GM20431 (cell line): ENCODE results near the gene PCDHB6.
"Not testable (repeated sequence)": the region's sequence is repeated elsewhere in the genome, so short reads cannot be mapped to it uniquely, and the experiment has no call there.

Experiments used
- in situ Hi-C: fragments of 300-500 bp; cut with MseI, MboI; formaldehyde crosslinking; loops from one replicate; pipeline ENCODE4 v1.15.0; 2020; ENCODE audit warnings: low sequenced_read_pairs; ENCODE audit not compliant: unreplicated experiment

The PCDHB6 gene

GRCh38 chr5:141149812-141150211 lies at the start of gene PCDHB6:
TSS of gene PCDHB6 (plus strand) at chr5:141150057. CDS start at chr5:141150258, 201 bp downstream.
- in situ Hi-C loops: no loop called here

DNA sequence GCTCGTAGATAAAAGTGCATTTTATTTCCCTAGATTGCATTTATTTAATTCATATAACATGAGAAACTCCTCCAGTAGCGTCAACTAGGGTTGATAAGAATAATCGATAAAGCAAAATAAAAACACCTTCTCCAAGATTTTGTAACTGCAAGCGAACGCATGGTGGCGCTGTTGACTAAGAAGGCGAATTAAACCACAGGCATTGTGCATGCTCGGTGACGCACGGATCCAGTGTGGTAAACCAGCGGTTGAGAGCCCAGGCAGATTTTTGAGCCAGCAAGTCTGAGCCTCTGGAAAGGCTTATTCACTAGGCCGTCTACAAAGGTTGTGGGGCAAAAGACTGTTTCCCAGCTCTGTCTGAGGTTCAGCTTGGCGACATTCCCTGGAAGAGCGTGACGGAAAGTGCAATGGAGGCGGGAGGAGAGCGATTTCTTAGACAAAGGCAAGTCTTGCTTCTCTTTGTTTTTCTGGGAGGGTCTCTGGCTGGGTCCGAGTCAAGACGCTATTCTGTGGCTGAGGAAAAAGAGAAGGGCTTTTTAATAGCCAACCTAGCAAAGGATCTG lies 49.5 kb upstream of the PCDHB6 start, which contains the start of gene PCDHB3:
Gene PCDHB3, plus strand, starts transcription at position 231 of the 563 bp plus-strand sequence. Its CDS starts 177 bp downstream, at position 408.
- in situ Hi-C loops: no loop called here

GRCh38 chr5:141101059-141101458 lies 48.8 kb upstream of the PCDHB6 start:
- in situ Hi-C loops: no loop called here

DNA sequence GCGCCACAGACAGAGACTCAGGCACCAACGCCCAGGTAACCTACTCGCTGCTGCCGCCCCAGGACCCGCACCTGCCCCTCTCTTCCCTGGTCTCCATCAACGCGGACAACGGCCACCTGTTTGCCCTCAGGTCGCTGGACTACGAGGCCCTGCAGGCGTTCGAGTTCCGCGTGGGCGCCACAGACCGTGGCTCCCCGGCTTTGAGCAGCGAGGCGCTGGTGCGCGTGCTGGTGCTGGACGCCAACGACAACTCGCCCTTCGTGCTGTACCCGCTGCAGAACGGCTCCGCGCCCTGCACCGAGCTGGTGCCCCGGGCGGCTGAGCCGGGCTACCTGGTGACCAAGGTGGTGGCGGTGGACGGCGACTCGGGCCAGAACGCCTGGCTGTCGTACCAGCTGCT lies 47.8 kb upstream of the PCDHB6 start:
- in situ Hi-C loops: not testable (repeated sequence)

GRCh38 chr5:141102471-141102870 lies 47.4 kb upstream of the PCDHB6 start:
- in situ Hi-C loops: not testable (repeated sequence)

DNA sequence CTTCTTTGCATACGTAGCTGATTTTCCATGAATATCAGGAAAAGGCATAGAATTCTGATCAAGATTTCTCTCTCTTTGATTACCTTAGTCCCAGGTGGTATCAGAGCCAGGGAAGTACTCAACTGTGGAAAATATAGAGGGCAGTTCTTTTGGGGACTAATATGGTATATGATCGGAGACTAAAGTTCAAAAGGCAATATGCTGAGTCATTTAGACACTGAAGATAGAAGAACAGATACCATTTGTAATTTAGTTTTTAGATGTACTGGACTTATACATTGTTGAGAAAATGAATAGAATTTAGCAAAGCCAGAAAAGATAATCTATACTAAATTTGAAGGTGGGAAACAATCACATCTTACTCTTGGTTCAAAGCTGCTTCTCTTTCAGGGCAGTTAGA lies 44.5 kb upstream of the PCDHB6 start:
- in situ Hi-C loops: no loop called here

- in situ Hi-C loops: no loop called here
These were observed 30.6 kb upstream of the PCDHB6 start for GRCh38 chr5:141119250-141119649.

- in situ Hi-C loops: no loop called here
These were observed 28.3 kb upstream of the PCDHB6 start, which contains the start of gene PCDHB4 for GRCh38 chr5:141121563-141121962. TSS of gene PCDHB4 (plus strand) at chr5:141121818. CDS start at chr5:141121999, 181 bp downstream.

GRCh38 chr5:141121985-141122384 lies 27.9 kb upstream of the PCDHB6 start:
- in situ Hi-C loops: no loop called here

DNA sequence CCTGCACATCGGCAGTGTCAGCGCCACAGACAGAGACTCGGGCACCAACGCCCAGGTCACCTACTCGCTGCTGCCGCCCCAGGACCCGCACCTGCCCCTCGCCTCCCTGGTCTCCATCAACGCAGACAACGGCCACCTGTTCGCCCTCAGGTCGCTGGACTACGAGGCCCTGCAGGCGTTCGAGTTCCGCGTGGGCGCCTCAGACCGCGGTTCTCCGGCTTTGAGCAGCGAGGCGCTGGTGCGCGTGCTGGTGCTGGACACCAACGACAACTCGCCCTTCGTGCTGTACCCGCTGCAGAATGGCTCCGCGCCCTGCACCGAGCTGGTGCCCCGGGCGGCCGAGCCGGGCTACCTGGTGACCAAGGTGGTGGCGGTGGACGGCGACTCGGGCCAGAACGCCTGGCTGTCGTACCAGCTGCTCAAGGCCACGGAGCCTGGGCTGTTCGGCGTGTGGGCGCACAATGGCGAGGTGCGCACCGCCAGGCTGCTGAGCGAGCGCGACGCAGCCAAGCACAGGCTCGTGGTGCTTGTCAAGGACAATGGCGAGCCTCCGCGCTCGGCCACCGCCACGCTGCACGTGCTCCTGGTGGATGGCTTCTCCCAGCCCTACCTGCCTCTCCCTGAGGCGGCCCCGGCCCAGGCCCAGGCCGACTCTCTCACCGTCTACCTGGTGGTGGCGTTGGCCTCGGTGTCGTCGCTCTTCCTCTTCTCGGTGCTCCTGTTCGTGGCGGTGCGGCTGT lies 26.3 kb upstream of the PCDHB6 start:
- in situ Hi-C loops: not testable (repeated sequence)

DNA sequence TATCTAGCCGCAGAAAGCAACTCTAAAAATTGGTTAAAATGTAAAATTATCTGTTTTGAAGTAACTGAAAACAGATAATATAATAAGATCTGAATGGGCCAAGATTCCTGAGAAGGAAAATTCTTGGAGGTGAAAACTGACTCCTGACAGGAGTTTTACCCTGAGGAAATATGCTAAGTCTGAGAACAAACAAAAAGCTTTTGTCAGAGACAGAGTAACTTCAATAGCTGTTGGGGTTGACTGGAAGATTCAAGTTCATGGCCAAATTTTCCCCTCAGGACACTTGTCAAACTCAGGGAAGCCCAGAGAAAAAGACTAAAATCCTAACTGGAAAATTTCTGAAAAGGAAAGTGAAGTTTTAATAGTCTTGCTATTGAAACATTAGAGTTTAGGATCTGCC lies 22.6 kb upstream of the PCDHB6 start:
- in situ Hi-C loops: no loop called here

DNA sequence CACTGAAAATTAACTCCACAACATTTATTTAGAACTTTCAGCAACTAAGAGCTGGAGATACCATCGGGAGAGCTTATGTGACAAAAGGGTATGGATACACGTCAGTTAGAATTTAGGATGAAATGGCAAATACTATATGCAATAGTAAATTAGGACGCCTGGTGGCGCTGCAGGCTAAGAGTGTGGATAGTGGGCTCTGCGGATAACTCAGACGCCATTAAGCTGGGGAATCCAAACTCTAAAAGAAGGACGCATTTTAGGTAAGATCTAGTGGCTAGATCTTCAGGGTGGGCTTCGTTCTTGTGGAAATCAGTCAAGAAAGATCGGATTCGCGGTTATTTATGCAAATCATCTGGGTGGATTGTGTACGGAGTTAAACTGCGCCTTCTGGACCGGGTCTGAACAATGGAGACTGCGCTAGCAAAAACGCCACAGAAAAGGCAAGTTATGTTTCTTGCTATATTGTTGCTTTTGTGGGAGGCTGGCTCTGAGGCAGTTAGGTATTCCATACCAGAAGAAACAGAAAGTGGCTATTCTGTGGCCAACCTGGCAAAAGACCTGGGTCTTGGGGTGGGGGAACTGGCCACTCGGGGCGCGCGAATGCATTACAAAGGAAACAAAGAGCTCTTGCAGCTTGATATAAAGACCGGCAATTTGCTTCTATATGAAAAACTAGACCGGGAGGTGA lies 14.7 kb upstream of the PCDHB6 start, which contains the start of gene PCDHB5:
Gene PCDHB5, plus strand, starts transcription at position 177 of the 688 bp plus-strand sequence. Its CDS starts 229 bp downstream, at position 406.
- in situ Hi-C loops: no loop called here

GRCh38 chr5:141135718-141136266 lies 14.1 kb upstream of the PCDHB6 start:
- in situ Hi-C loops: no loop called here

GRCh38 chr5:141137346-141137745 lies 12.5 kb upstream of the PCDHB6 start:
- in situ Hi-C loops: not testable (repeated sequence)

DNA sequence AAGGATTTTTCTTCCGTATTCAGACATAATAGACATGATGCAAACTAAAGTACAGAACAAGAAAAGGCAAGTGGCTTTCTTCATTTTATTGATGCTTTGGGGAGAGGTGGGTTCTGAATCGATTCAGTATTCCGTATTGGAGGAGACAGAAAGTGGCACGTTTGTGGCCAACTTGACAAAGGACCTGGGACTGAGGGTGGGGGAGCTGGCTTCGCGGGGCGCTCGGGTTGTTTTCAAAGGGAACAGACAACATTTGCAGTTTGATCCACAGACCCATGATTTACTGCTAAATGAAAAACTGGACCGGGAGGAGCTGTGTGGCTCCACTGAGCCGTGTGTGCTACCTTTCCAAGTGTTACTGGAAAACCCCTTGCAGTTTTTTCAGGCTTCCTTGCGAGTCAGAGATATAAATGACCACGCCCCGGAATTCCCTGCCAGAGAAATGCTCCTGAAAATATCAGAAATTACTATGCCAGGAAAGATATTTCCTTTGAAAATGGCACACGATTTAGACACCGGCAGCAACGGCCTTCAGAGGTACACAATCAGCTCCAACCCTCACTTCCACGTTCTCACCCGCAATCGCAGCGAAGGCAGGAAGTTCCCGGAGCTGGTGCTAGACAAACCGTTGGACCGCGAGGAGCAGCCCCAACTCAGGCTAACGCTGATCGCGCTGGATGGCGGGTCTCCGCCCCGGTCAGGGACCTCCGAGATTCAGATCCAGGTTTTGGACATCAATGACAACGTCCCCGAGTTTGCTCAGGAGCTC lies 551 bp downstream of the PCDHB6 start:
- in situ Hi-C loops: no loop called here

DNA sequence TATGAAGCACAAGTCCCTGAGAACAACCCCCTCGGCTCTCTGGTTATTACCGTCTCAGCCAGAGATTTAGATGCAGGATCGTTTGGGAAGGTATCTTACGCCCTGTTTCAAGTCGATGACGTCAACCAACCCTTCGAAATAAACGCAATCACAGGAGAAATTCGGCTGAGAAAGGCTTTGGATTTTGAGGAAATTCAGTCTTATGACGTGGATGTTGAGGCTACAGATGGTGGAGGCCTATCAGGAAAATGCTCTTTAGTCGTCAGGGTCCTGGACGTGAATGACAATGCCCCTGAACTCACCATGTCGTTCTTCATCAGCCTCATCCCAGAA lies 1.1 kb downstream of the PCDHB6 start:
- in situ Hi-C loops: no loop called here

DNA sequence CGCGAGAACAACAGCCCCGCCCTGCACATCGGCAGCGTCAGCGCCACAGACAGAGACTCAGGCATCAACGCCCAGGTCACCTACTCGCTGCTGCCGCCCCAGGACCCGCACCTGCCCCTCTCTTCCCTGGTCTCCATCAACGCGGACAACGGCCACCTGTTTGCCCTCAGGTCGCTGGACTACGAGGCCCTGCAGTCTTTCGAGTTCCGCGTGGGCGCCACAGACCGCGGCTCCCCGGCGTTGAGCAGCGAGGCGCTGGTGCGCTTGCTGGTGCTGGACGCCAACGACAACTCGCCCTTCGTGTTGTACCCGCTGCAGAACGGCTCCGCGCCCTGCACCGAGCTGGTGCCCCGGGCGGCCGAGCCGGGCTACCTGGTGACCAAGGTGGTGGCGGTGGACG lies 1.8 kb downstream of the PCDHB6 start:
- in situ Hi-C loops: not testable (repeated sequence)

GRCh38 chr5:141152096-141152495 lies 2.2 kb downstream of the PCDHB6 start:
- in situ Hi-C loops: not testable (repeated sequence)

- in situ Hi-C loops: no loop called here
These were observed 5.9 kb downstream of the PCDHB6 start for GRCh38 chr5:141155540-141156374.
